Measurements from ENCODE around the gene FBP1.
A peak's percentile ranks its signal among the peaks of the same experiment; 100 is the strongest.

The FBP1 gene

DNA sequence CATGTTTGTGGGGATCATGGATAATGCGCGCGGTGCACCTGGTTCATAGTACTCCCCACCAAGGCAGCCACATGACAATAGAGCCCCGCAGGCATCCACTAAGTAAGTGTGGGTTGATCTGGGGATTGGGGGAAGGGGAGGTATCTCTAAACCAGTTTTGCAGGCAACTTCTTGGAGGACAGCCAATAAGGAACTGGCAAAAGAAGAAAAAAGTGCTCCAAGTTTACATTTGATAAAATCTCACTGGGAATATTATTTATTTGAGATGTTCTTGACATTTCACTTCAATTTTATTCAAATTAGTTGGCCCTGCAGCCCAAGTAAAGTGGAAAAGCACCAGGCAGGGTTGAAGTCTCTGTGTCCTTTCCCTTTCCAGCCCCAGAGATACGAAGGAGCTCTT is 8.5 kb downstream of the FBP1 start:
- FAIRE-seq (no peak), DNase-seq (ENCODE audit: insufficient read length, low spot score) (no peak)
- no peak for TF ChIP-seq CTCF (IDR thresholded peaks at IDR 0.05; ENCODE audit: insufficient read depth, missing control alignments)

DNA sequence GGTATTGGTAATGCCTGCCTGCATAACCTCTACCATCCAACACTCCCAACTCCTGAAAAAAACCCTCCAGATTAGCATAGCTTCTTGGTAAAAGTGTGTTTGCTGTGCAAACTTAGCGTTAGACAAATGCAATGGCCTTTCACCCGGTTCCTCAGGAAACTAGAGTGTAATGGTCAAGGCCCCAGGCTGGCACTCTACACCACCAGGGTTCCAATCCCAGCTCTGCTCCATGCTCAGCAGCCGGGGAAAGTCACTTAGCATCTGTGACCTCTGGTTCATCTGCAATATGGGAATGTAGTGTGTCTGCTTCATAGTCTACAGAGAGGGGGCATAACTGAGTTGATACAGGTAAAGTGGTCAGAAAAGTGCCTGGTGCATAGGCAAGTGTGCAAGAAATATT is 9.0 kb downstream of the FBP1 start:
- FAIRE-seq, result no peak
- no peak for TF ChIP-seq CTCF (IDR thresholded peaks at IDR 0.05; ENCODE audit: insufficient read depth, missing control alignments)

DNA sequence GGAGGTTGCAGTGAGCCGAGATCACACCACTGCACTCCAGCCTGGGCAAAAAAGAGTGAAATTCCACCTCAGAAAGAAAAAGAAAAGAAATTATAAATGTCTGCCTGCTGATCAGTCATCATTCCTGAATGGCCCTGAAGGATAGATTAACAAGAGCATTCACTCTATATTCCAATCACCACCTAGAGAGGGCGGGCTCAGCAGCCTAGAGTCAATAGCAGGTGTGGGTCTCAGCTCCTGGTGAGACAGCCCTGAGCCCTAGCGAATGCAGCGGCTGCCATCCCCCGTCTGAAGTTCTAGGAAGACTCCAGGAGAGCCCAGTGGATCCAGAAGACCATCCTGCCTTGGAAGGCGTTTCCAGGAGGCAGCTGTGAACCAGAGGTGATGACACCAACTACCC is 12.0 kb downstream of the FBP1 start:
- DNase-seq (ENCODE audit: insufficient read length, low spot score) (no peak), FAIRE-seq (no peak)
- TF ChIP-seq CTCF (IDR thresholded peaks at IDR 0.05; ENCODE audit: insufficient read depth, missing control alignments), result no peak

More for the DNA sequence above, 9.0 kb downstream of the FBP1 start:
- no peak for DNase-seq (ENCODE audit: insufficient read length, low spot score)

DNA sequence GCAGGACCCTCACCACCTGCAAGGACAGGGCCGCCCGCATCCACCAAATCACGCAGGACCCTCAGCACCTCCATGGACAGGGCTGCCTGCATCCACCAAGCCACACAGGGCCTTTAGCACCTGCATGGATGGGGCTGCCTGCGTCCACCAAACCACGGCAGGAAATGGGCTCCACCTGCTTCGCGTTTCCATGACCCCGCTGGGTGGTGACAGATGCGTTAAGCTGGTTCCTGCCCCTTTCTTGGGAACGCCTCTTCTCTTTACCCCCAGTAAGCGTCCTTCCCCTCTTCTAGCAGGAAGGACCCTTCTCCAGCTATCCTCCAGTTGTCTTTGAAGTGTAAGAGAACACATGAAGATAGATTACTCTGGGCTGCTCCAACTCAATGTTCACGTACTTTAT is 13.5 kb downstream of the FBP1 start:
- FAIRE-seq, result no peak

GRCh38 chr9:94624629-94625028 is 14.7 kb downstream of the FBP1 start:
- no peak for TF ChIP-seq CTCF (IDR thresholded peaks at IDR 0.05; ENCODE audit: insufficient read depth, missing control alignments)
- FAIRE-seq (no peak), DNase-seq (ENCODE audit: insufficient read length, low spot score) (no peak)

More for the DNA sequence above, 13.5 kb downstream of the FBP1 start:
- no peak for DNase-seq (ENCODE audit: insufficient read length, low spot score)
- TF ChIP-seq CTCF (IDR thresholded peaks at IDR 0.05; ENCODE audit: insufficient read depth, missing control alignments), result no peak

GRCh38 chr9:94623253-94623652 is 16.1 kb downstream of the FBP1 start:
- FAIRE-seq, result no peak
- DNase-seq (ENCODE audit: insufficient read length, low spot score), result no peak
- TF ChIP-seq CTCF (IDR thresholded peaks at IDR 0.05; ENCODE audit: insufficient read depth, missing control alignments), result peak; percentile 49

DNA sequence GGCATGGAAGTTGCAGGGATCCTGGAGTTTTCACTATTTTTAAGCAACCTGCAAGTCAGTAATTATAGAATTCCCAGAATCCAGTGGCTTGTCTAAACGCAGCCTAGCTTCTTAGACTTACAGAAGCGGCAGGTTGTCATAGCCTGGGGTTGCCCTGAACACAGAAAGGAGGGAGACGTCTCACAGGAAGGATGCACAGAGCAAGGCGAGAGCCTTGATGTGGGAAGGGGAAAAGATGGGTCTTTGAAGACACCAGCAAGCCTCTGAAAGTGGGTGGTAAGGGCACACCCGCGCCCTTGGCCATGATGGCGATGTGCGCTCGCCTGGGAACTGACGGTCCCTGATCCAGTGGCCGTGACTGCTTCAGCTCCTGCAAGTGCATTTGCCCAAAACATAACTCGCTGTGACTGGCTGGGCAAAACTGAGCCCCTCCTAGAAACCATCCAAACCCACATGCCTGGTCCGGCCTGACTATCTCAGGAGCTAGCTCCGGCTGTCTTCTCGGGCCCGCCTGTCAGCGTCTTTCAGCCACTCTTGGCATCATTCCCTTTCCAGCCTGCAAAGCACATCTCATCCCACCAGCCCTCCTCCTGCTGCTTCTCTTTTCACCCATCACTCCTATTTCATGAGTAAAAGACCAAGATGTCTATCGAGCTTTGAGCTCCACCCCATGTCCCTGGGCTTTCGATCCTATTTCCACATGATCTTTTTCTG is 17.1 kb downstream of the FBP1 start:
- TF ChIP-seq CTCF (IDR thresholded peaks at IDR 0.05; ENCODE audit: insufficient read depth, missing control alignments), result no peak
- no peak for DNase-seq (ENCODE audit: insufficient read length, low spot score)
- FAIRE-seq, result no peak

Data from D721Med (cell line).